ENCODE measurements around the gene BICRA.

DNA sequence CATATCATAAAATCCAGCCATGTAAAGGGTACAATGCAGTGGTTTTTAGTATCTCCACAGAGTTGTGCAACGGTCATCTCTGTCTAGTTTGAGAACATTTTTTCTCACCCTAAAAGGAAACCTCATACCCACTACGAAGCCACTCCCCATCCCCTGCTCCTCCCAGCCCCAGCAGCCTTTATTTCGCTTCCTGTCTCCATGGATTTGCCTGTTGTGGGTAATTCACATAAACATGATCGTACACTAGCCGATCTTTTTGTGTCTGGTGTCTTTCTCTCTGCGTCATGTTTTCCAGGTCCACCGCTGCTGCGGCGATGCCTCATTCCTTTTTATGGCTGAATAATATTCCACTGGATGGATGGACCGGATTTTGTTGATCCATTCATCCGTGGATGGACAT, 28.6 kb downstream of the BICRA start:
- TF ChIP-seq TAF1 (IDR thresholded peaks at IDR 0.05; ENCODE audit: low read depth, low read length) (no peak), POLR2A (IDR thresholded peaks at IDR 0.05; ENCODE audit: low read depth, low read length) (no peak), POLR2AphosphoS5 (IDR thresholded peaks at IDR 0.05; ENCODE audit: low read depth, low read length) (no peak)
